Measurements from ENCODE around the gene G6PC1. TPM values are rescaled to one million over a fixed set of nuclear protein-coding genes. Genes with fewer than 3 reads are reported as not detected.

Gene G6PC1
- total and polyA plus RNA-seq, 2 of the 4 experiments (the other 2 are of a cell fraction) = not detected

DNA sequence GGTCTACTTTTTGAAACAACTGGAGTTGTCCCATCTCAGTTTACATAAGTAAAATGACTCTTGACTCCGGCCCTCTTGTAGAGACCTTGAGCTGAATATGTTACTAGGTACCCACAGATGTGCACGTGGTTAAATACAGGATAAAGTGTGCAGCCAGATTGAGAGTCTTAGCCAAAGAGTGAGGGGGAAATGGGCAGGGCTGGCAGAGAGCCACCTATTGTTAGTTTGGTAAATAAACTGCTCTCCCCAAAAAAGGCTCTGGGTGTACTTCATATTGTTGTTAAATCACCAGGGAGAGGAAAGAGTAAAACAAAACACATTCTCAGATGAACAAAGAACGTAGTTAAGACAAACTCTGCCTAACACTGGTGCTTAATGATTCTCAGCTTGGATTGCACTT is 20.3 kb downstream of the G6PC1 start:
- Histone ChIP-seq H2AFZ (replicated peaks; ENCODE audit: low read length, poor library complexity) (no peak overlapping the region), H3K56ac (ENCODE audit: extremely low read depth, insufficient read depth, low read length) (no peak overlapping the region), H3K4ac (ENCODE audit: low read depth, low read length) (no peak overlapping the region), H3K4me3 (ENCODE audit: insufficient read depth, low read depth, low read length) (no peak overlapping the region), H2BK20ac (ENCODE audit: low read depth, low read length) (no peak overlapping the region), H3K4me1 (ENCODE audit: control insufficient read depth, insufficient read depth, low read length) (no peaks in the 10 kb centered on the region), H4K20me1 (ENCODE audit: insufficient read depth, low read length) (no peaks in the 10 kb centered on the region), H3K27ac (ENCODE audit: insufficient read depth, low read length) (no peak overlapping the region), H2AK5ac (ENCODE audit: low read depth, low read length) (no peak overlapping the region), H3K9me1 (ENCODE audit: insufficient read depth, low read length) (no peaks in the 10 kb centered on the region), H3K18ac (ENCODE audit: low read depth, low read length) (no peak overlapping the region), H3K79me1 (ENCODE audit: low read depth in 1 of 2, low read length in 2 of 2) (no peaks in the 10 kb centered on the region), H3K27me3 (ENCODE audit: control insufficient read depth, insufficient read depth, low read length) (peaks cover 30% of the 10 kb centered on the region), H2AK9ac (replicated peaks; ENCODE audit: low read depth, low read length, poor library complexity) (no peak overlapping the region), H4K5ac (ENCODE audit: low read depth, low read length) (no peak overlapping the region), H2BK120ac (ENCODE audit: low read depth, low read length) (no peak overlapping the region), H3K14ac (replicated peaks; ENCODE audit: low read depth, low read length) (no peak overlapping the region), H2BK15ac (ENCODE audit: low read depth, low read length) (no peak overlapping the region), H3K23ac (ENCODE audit: low read depth, low read length) (no peak overlapping the region), H3K9ac (ENCODE audit: low read depth, low read length) (no peak overlapping the region), H2BK5ac (ENCODE audit: low read depth, low read length, poor library complexity, severe bottlenecking) (no peak overlapping the region), H3K36me3 (ENCODE audit: control insufficient read depth, insufficient read depth, low read length) (no peaks in the 10 kb centered on the region), H4K8ac (ENCODE audit: low read depth in 2 of 2, low read length in 2 of 2) (no peak overlapping the region), H3K9me3 (ENCODE audit: control insufficient read depth, insufficient read depth, low read length) (no peaks in the 10 kb centered on the region), H4K91ac (ENCODE audit: insufficient read depth, low read depth, low read length) (no peak overlapping the region), H3K4me2 (ENCODE audit: low read depth, low read length) (no peak overlapping the region)
- POLR2A ChIA-PET (ENCODE audit: unreplicated experiment) = interaction anchor here (0.6 kb wide), 1 partner anchor 49 kb away, joined by 6 read pairs; no protein-coding TSS in a partner anchor
- 0% methylated on average over 1 of the region's 3 CpGs; no CpG with 5 or more reads in 1 of the 2 experiments for WGBS, 2 experiments (ENCODE audit: extremely low coverage in 2 of 2, insufficient read length in 1 of 2)
- TF ChIP-seq MAZ (IDR thresholded peaks at IDR 0.05; ENCODE audit: borderline replicate concordance, low read depth, low read length) (no peak), RAD21 (IDR thresholded peaks at IDR 0.05; ENCODE audit: low read length) (no peak), NFE2L2 (IDR thresholded peaks at IDR 0.05; ENCODE audit: low read depth, low read length) (no peak), POLR2A (IDR thresholded peaks at IDR 0.05; ENCODE audit: low read depth, low read length) (no peak), RFX5 (IDR thresholded peaks at IDR 0.05; ENCODE audit: low read depth, low read length) (no peak), CEBPB (IDR thresholded peaks at IDR 0.05; ENCODE audit: low read depth, low read length) (no peak), ELK1 (IDR thresholded peaks at IDR 0.05; ENCODE audit: borderline replicate concordance, low read depth, low read length) (no peak), FOS (IDR thresholded peaks at IDR 0.05; ENCODE audit: low read depth, low read length) (no peak), CHD1 (IDR thresholded peaks at IDR 0.05; ENCODE audit: low read depth, low read length) (no peak), MAFK (IDR thresholded peaks at IDR 0.05; ENCODE audit: low read depth, low read length) (no peak), RCOR1 (IDR thresholded peaks at IDR 0.05; ENCODE audit: insufficient replicate concordance, low read length) (no peak), SMC3 (IDR thresholded peaks at IDR 0.05; ENCODE audit: low read depth, low read length) (no peak), MXI1 (IDR thresholded peaks at IDR 0.05; ENCODE audit: borderline replicate concordance, low read depth, low read length) (no peak), BHLHE40 (IDR thresholded peaks at IDR 0.05; ENCODE audit: low read depth, low read length) (no peak)
- TF ChIP-seq, protein P1, sequence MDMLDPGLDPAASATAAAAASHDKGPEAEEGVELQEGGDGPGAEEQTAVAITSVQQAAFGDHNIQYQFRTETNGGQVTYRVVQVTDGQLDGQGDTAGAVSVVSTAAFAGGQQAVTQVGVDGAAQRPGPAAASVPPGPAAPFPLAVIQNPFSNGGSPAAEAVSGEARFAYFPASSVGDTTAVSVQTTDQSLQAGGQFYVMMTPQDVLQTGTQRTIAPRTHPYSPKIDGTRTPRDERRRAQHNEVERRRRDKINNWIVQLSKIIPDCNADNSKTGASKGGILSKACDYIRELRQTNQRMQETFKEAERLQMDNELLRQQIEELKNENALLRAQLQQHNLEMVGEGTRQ (IDR thresholded peaks at IDR 0.05; ENCODE audit: low read depth, low read length) = no peak
- TF ChIP-seq, protein P2, sequence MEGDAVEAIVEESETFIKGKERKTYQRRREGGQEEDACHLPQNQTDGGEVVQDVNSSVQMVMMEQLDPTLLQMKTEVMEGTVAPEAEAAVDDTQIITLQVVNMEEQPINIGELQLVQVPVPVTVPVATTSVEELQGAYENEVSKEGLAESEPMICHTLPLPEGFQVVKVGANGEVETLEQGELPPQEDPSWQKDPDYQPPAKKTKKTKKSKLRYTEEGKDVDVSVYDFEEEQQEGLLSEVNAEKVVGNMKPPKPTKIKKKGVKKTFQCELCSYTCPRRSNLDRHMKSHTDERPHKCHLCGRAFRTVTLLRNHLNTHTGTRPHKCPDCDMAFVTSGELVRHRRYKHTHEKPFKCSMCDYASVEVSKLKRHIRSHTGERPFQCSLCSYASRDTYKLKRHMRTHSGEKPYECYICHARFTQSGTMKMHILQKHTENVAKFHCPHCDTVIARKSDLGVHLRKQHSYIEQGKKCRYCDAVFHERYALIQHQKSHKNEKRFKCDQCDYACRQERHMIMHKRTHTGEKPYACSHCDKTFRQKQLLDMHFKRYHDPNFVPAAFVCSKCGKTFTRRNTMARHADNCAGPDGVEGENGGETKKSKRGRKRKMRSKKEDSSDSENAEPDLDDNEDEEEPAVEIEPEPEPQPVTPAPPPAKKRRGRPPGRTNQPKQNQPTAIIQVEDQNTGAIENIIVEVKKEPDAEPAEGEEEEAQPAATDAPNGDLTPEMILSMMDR (conservative IDR thresholded peaks at IDR 0.05; ENCODE audit: low read depth, low read length) = no peak
- no peak for ATAC-seq (ENCODE audit: low read depth)
- dilution Hi-C loops (cut with HindIII; ENCODE audit: low sequenced_read_pairs, unreplicated experiment) (no loop called here), in situ Hi-C loops (cut with MboI; ENCODE audit: low sequenced_read_pairs) (no loop called here), intact Hi-C loops (cut with micrococcal nuclease) (no loop called here)
- no TSS peak for BruUV-seq (replicated peaks)
- no peak for DNase-seq
- CTCF ChIA-PET = interaction anchor here (0.8 kb wide), 1 partner anchor 78 kb away, joined by 3 read pairs; no protein-coding TSS in a partner anchor
